ENCODE data around the gene APBA1.

GRCh38 chr9:69454321-69454720 is 217.8 kb downstream of the APBA1 start:
- TF ChIP-seq E2F6 (IDR thresholded peaks at IDR 0.05) (no peak), RFX5 (IDR thresholded peaks at IDR 0.05; ENCODE audit: borderline replicate concordance, low read depth, low read length) (no peak), CTCF (IDR thresholded peaks at IDR 0.05; ENCODE audit: control extremely low read depth in 1 of 3, insufficient read depth in 1 of 3, low read depth in 1 of 3, low read length in 3 of 3) (no peak), POLR2AphosphoS5 (IDR thresholded peaks at IDR 0.05; ENCODE audit: low read depth, low read length) (no peak), NRF1 (IDR thresholded peaks at IDR 0.05; ENCODE audit: low read depth, low read length) (no peak), TCF12 (IDR thresholded peaks at IDR 0.05; ENCODE audit: low read depth, low read length) (no peak), RXRA (IDR thresholded peaks at IDR 0.05; ENCODE audit: insufficient read depth, low read depth, low read length) (no peak)

All from H1 (cell line).